Measurements from ENCODE around the gene PLSCR3.
A peak's percentile ranks its signal among the peaks of the same experiment; 100 is the strongest.

Gene PLSCR3

GRCh38 chr17:7405350-7406234 lies 11.3 kb upstream of the PLSCR3 start:
- DNase-seq (ENCODE audit: low spot score) = peak; percentile 7

GRCh38 chr17:7404737-7405349 lies 10.5 kb upstream of the PLSCR3 start:
- no peak for DNase-seq (ENCODE audit: low spot score)

- DNase-seq (ENCODE audit: low spot score) = peak; percentile 97
Observed at GRCh38 chr17:7403977-7404736, 9.8 kb upstream of the PLSCR3 start, which contains the start of gene TMEM256. TMEM256 (minus strand) TSS chr17:7404097; CDS start chr17:7404084, 13 bp downstream.

GRCh38 chr17:7403727-7403976 lies 9.3 kb upstream of the PLSCR3 start:
- DNase-seq (ENCODE audit: low spot score) = no peak

- DNase-seq (ENCODE audit: low spot score) = peak; percentile 7
Observed at GRCh38 chr17:7403043-7403726, 8.9 kb upstream of the PLSCR3 start.

GRCh38 chr17:7398612-7399011 lies 4.3 kb upstream of the PLSCR3 start:
- DNase-seq (ENCODE audit: low spot score) = no peak

GRCh38 chr17:7396147-7396546 lies 1.8 kb upstream of the PLSCR3 start:
- no peak for DNase-seq (ENCODE audit: low spot score)

GRCh38 chr17:7393613-7394451 lies 493 bp downstream of the PLSCR3 start:
- no peak for DNase-seq (ENCODE audit: low spot score)

GRCh38 chr17:7392696-7393612 lies 1.4 kb downstream of the PLSCR3 start:
- DNase-seq (ENCODE audit: low spot score) = no peak

GRCh38 chr17:7391307-7391706 lies 3.0 kb downstream of the PLSCR3 start:
- no peak for DNase-seq (ENCODE audit: low spot score)

- DNase-seq (ENCODE audit: low spot score) = no peak
Observed at GRCh38 chr17:7389924-7390910, 4.1 kb downstream of the PLSCR3 start.

GRCh38 chr17:7388856-7389255 lies 5.5 kb downstream of the PLSCR3 start:
- DNase-seq (ENCODE audit: low spot score) = no peak

GRCh38 chr17:7384489-7385081 lies 9.7 kb downstream of the PLSCR3 start:
- DNase-seq (ENCODE audit: low spot score) = no peak

GRCh38 chr17:7383742-7384488 lies 10.4 kb downstream of the PLSCR3 start:
- no peak for DNase-seq (ENCODE audit: low spot score)

- no peak for DNase-seq (ENCODE audit: low spot score)
Observed at GRCh38 chr17:7383371-7383741, 11.0 kb downstream of the PLSCR3 start.

- no peak for DNase-seq (ENCODE audit: low spot score)
Observed at GRCh38 chr17:7382901-7383300, 11.4 kb downstream of the PLSCR3 start.

GRCh38 chr17:7380855-7381683 lies 13.3 kb downstream of the PLSCR3 start, which contains the start of gene TNK1:
TNK1 (plus strand) TSS chr17:7381089; CDS start chr17:7382927, 1,838 bp downstream.
- no peak for DNase-seq (ENCODE audit: low spot score)

Measured in hematopoietic multipotent progenitor cell treated with erythropoietin and hydrocortisone succinate and interleukin-3 and kit ligand, for 17 days (in vitro differentiated cells).